Endothelial cell of umbilical vein (primary cell): Measurements from ENCODE around the gene PSMD14. TPM values are rescaled to one million over a fixed set of nuclear protein-coding genes. Genes with fewer than 3 reads are reported as not detected.

ENCODE experiments used
- BruUV-seq: library from RNA; stranded (reverse); fragments of 400-500 nt; replicated peaks from 2 replicates; lab custom pipeline; 2021; lab: Mats Ljungman, UMichigan
- CTCF ChIA-PET: fragments of 300-600, 350-600 bp; sonication (Branson Sonifier 250); formaldehyde crosslinking; loops from one replicate; lab custom pipeline; 2021; ENCODE audit warnings: antibody characterized with exemption, inconsistent platforms; lab: Charles Lee
- POLR2A ChIA-PET: fragments of 300-600, 350-600 bp; sonication (Branson Sonifier 250); formaldehyde crosslinking; loops from one replicate; lab custom pipeline; 2021; ENCODE audit warnings: antibody characterized with exemption, inconsistent platforms; lab: Charles Lee
- DNase-seq: peaks from one replicate; pipeline ENCODE4 v3.0.0-alpha.2; 2011; ENCODE audit warnings: low read depth, low spot score
- FAIRE-seq: peaks from 2 replicates; lab custom pipeline; 2011; peaks lifted over from hg19 to GRCh38; lab: Jason Lieb, UNC
- H2AFZ ChIP-seq: 2 replicates; pipeline ENCODE4 v1.6.0; 2012; ENCODE audit warnings: low read depth, low read length, control low read depth, inconsistent platforms
- H3K27ac ChIP-seq: 2 replicates; pipeline ENCODE4 v1.5.1; 2011; ENCODE audit warnings: low read depth, mild to moderate bottlenecking, control low read depth, low read length, moderate library complexity; ENCODE audit not compliant: insufficient read depth
- H3K27me3 ChIP-seq, 2 experiments: 2 replicates each; pipeline versions ENCODE4 v1.6.0 to v1.6.1; 2011; ENCODE audit warnings: low read length in 2 of 2, mixed read lengths in 1 of 2; ENCODE audit not compliant: control insufficient read depth in 2 of 2, insufficient read depth in 2 of 2
- H3K36me3 ChIP-seq, 2 experiments: 2 replicates in 1 of 2; 3 replicates in 1 of 2; pipeline ENCODE4 v1.5.1; 2011; ENCODE audit warnings: low read length in 2 of 2, mild to moderate bottlenecking in 1 of 2, moderate library complexity in 1 of 2; ENCODE audit not compliant: control insufficient read depth in 2 of 2, insufficient read depth in 2 of 2; ENCODE audit errors: extremely low read depth in 1 of 2
- H3K4me1 ChIP-seq: 3 replicates; pipeline ENCODE4 v1.5.1; 2011; ENCODE audit warnings: mild to moderate bottlenecking, low read length; ENCODE audit not compliant: control insufficient read depth, insufficient read depth; ENCODE audit errors: extremely low read depth
- H3K4me2 ChIP-seq: 2 replicates; pipeline ENCODE4 v1.6.1; 2011; ENCODE audit warnings: low read length, control low read depth, mixed read lengths; ENCODE audit not compliant: insufficient read depth
- H3K4me3 ChIP-seq, 3 experiments: fragments of 200-600 bp in 1 of 3; sonication (generic), shearing (Covaris generic) in 1 of 3; replicated peaks in 1 of 3; 2 replicates each; pipeline ENCODE4 v1.5.1; 2011 to 2016; ENCODE audit warnings: control low read depth in 3 of 3, low read length in 3 of 3, mild to moderate bottlenecking in 2 of 3, inconsistent platforms in 1 of 3, low read depth in 1 of 3, moderate library complexity in 1 of 3; ENCODE audit not compliant: insufficient read depth in 1 of 3
- H3K79me2 ChIP-seq: 2 replicates; pipeline ENCODE4 v1.6.0; 2012; ENCODE audit warnings: low read length, inconsistent platforms; ENCODE audit not compliant: control insufficient read depth, insufficient read depth
- H3K9ac ChIP-seq: replicated peaks from 2 replicates; pipeline ENCODE3; 2011; ENCODE audit warnings: low read length, control low read depth; ENCODE audit not compliant: insufficient read depth; ENCODE audit errors: extremely low read depth
- H3K9me1 ChIP-seq: replicated peaks from 3 replicates; pipeline ENCODE4 v1.6.0; 2011; ENCODE audit warnings: mild to moderate bottlenecking, low read length; ENCODE audit not compliant: control insufficient read depth, insufficient read depth; ENCODE audit errors: extremely low read depth
- H3K9me3 ChIP-seq: replicated peaks from 2 replicates; pipeline ENCODE4 v1.5.1; 2012; ENCODE audit warnings: low read length, inconsistent platforms; ENCODE audit not compliant: control insufficient read depth, insufficient read depth
- H4K20me1 ChIP-seq: replicated peaks from 2 replicates; pipeline ENCODE3; 2011; ENCODE audit warnings: mild to moderate bottlenecking, low read length; ENCODE audit not compliant: control insufficient read depth, insufficient read depth; ENCODE audit errors: extremely low read depth
- CTCF ChIP-seq, 2 donors: IDR thresholded peaks; 1 replicate in 1 of 2; 2 replicates in 1 of 2; pipeline ENCODE4 v1.5.1; 2011; ENCODE audit warnings: low read length in 2 of 2, mild to moderate bottlenecking in 2 of 2, moderate library complexity in 2 of 2, control low read depth in 1 of 2, inconsistent platforms in 1 of 2, low read depth in 1 of 2; ENCODE audit not compliant: insufficient read depth in 1 of 2; ENCODE audit errors: extremely low read depth in 1 of 2
- EZH2 ChIP-seq: IDR thresholded peaks from 2 replicates; pipeline ENCODE4 v1.6.1; 2012; ENCODE audit warnings: borderline replicate concordance, low read depth, mild to moderate bottlenecking, moderate library complexity, low read length, inconsistent platforms; ENCODE audit not compliant: severe bottlenecking
- FOS ChIP-seq: IDR thresholded peaks from 2 replicates; pipeline ENCODE4 v1.6.1; 2011; ENCODE audit warnings: mild to moderate bottlenecking, low read length, moderate library complexity, borderline replicate concordance; ENCODE audit not compliant: insufficient read depth
- GATA2 ChIP-seq: IDR thresholded peaks from 2 replicates; pipeline ENCODE4 v1.7.0; 2011; ENCODE audit warnings: low read depth, mild to moderate bottlenecking, moderate library complexity, mixed read lengths, low read length; ENCODE audit not compliant: insufficient read length, insufficient read depth
- JUN ChIP-seq: IDR thresholded peaks from 2 replicates; pipeline ENCODE4 v1.6.1; 2011; ENCODE audit warnings: borderline replicate concordance, low read depth; ENCODE audit not compliant: insufficient read length, insufficient read depth
- MAX ChIP-seq: IDR thresholded peaks from 2 replicates; pipeline ENCODE4 v1.6.1; 2011; ENCODE audit not compliant: insufficient read depth, insufficient read length
- MYC ChIP-seq: IDR thresholded peaks from one replicate; pipeline ENCODE4 v1.6.1; 2011; ENCODE audit warnings: mild to moderate bottlenecking, low read depth, low read length
- POLR2A ChIP-seq: IDR thresholded peaks from 2 replicates; pipeline ENCODE4 v1.6.1; 2012; ENCODE audit warnings: low read depth, mild to moderate bottlenecking, control low read depth, low read length
- POLR2AphosphoS5 ChIP-seq: IDR thresholded peaks from 2 replicates; pipeline ENCODE4 v1.6.1; 2012; ENCODE audit warnings: low read depth, mild to moderate bottlenecking, control low read depth, low read length, moderate library complexity; ENCODE audit not compliant: insufficient read depth
- dilution Hi-C: fragments of 300-500 bp; cut with MboI; formaldehyde crosslinking; loops from one replicate; pipeline ENCODE4 v1.15.0; 2019; ENCODE audit warnings: low sequenced_read_pairs; ENCODE audit not compliant: extremely low pct_ligation_motif_present
- intact Hi-C: fragments of 100-400 bp; cut with micrococcal nuclease; formaldehyde crosslinking; loops from one replicate; pipeline ENCODE4 v1.10.0; 2022
- polyA plus RNA-seq, 4 experiments: library from polyadenylated mRNA; depleted of rRNA in 3 of 4; stranded (reverse) in 3 of 4; unstranded in 1 of 4; fragments of >200 nt; gene quantifications; 2 replicates each; pipeline versions ENCODE4 v1.2.1 to v1.2.3, GENCODE V29; 2011 to 2012; ENCODE audit warnings: missing spikeins in 1 of 4
- total RNA-seq: library from RNA; stranded (reverse); gene quantifications from 2 replicates; pipeline ENCODE4 v1.2.3, GENCODE V29; 2021

PSMD14 gene
- total and polyA plus RNA-seq, 2 donors (not counting 3 experiments of a cell fraction or from before 2014, with no cell fraction given) = 47.6 to 85.4 TPM

GRCh38 chr2:161382747-161383146, 74.5 kb downstream of the PSMD14 start:
- no TSS peak for BruUV-seq
- no peaks in the 10 kb centered on the region for H3K27me3 ChIP-seq
- dilution Hi-C loops = no loop called here
- H3K36me3 ChIP-seq = peaks cover 0 to 8% of the 10 kb centered on the region in 2 experiments
- H3K4me3 ChIP-seq = no peak overlapping the region
- peaks cover 7% of the 10 kb centered on the region for H3K79me2 ChIP-seq
- TF ChIP-seq POLR2A (no peak), MAX (no peak), POLR2AphosphoS5 (no peak), MYC (no peak), EZH2 (no peak), JUN (no peak), FOS (no peak), GATA2 (no peak), CTCF (IDR thresholded peaks at IDR 0.05; ENCODE audit: extremely low read depth in 1 of 2, insufficient read depth in 1 of 2, low read depth in 1 of 2, low read length in 2 of 2) (no peak)
- ChIA-PET CTCF (no interaction called here), POLR2A (no interaction called here)
- no peak overlapping the region for H2AFZ ChIP-seq
- H3K4me1 ChIP-seq = no peaks in the 10 kb centered on the region
- H4K20me1 ChIP-seq = no peaks in the 10 kb centered on the region
- DNase-seq (no peak), FAIRE-seq (no peak)
- no peak overlapping the region for H3K4me2 ChIP-seq
- no peaks in the 10 kb centered on the region for H3K9me3 ChIP-seq
- intact Hi-C loops = no loop called here
- H3K9me1 ChIP-seq = no peaks in the 10 kb centered on the region
- H3K9ac ChIP-seq = no peak overlapping the region
- no peak overlapping the region for H3K27ac ChIP-seq
